ENCODE results near the gene SUB1. TPM values are rescaled to one million over a fixed set of nuclear protein-coding genes. Genes with fewer than 3 reads are reported as not detected.

Gene SUB1
- total RNA-seq, result 186 and 315 TPM in 2 replicates

DNA sequence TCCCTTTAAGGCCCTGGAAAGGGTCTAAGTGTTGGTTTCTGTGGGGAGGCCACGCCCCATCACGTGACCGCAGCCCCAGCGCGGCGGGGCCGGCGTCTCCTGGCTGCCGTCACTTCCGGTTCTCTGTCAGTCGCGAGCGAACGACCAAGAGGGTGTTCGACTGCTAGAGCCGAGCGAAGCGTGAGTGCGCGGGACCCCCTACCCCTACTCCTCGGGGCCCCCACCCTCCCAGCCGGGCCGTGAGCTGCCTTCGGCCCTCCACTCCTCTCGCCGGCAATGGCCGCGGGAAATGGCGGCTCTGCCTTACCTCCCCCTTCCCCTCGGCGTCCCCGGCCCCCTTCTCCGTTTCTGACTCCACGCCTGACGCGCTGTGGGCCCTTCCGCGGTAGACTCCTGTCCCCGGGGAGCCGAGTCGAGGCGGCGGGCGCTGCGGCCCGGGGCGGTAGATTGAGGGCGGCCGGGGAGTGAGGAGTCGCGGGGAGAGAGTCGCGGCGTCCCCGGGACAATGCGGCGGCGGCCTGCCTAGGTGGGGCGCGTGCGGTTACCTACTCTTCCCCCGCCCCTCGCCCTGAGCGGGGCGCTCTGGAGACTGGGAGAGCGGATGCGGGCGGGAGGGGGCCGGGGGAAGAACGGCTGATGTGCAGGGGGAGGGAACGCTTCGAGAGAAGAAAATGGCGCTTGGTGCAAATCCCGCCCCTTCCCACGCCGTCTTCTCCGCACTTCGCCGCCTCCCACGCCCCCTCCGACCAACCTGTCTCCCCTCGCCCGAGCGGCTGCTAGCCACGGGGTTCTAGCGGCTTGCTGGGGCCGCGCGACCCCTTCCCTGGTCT is at the start of gene SUB1:
Gene SUB1, plus strand, starts transcription at position 112 of the 830 bp plus-strand sequence. CDS start 2,956 bp downstream, outside the sequence.

Other genes with a start within 250 kb of the SUB1 start
- 87.9 and 108 TPM in 2 replicates for gene ZFR, start 140.8 kb upstream of the SUB1 start, total RNA-seq
- 1.2 and 2.1 TPM in 2 replicates for gene NPR3, start 125.8 kb downstream of the SUB1 start, total RNA-seq

All from smooth muscle cell of the umbilical artery (primary cell).